GM13976 (cell line): ENCODE results near the gene NCCRP1.

Experiments used
- DNase-seq: peaks from one replicate; pipeline ENCODE4 v3.0.0; 2012; ENCODE audit warnings: low spot score
- in situ Hi-C: fragments of 300-500 bp; cut with MboI; formaldehyde crosslinking; loops from one replicate; pipeline ENCODE4 v1.12.0; 2022; ENCODE audit warnings: low sequenced_read_pairs, mixed read lengths, inconsistent platforms; ENCODE audit not compliant: unreplicated experiment
- TF ChIP-seq, protein P1 (sequence below): IDR thresholded peaks from 2 replicates; pipeline ENCODE4 v1.5.1; 2012; ENCODE audit warnings: borderline replicate concordance, mild to moderate bottlenecking; ENCODE audit not compliant: insufficient read depth; ENCODE audit errors: extremely low read depth, missing control alignments, control extremely low read depth

NCCRP1 gene

DNA sequence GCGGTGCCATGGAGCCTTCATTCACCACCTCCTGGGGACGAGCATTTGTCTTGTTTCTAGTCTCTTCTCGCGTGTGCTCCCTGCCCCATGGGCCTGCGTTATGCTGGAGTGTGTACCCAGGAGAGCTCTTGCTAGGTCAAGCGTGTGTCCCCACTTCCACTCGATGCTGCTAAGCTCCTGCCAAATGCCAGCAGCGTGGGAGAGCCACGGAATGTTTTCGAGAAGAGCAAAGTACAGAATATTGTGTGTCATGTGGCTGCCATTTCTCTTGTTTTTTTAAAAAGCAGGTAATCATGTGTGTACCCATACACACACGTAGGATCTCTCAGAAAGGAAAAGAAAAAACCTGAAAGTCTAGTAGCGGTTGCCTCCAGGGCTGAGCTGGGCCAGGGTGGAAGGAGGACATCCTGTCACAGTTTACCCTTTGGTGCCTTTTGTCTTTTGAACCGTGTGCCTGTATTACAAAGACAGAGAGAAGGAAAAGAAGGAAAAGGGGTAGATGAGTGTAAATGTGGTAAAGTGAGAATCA is 42.6 kb upstream of the NCCRP1 start:
- TF ChIP-seq, protein P1, sequence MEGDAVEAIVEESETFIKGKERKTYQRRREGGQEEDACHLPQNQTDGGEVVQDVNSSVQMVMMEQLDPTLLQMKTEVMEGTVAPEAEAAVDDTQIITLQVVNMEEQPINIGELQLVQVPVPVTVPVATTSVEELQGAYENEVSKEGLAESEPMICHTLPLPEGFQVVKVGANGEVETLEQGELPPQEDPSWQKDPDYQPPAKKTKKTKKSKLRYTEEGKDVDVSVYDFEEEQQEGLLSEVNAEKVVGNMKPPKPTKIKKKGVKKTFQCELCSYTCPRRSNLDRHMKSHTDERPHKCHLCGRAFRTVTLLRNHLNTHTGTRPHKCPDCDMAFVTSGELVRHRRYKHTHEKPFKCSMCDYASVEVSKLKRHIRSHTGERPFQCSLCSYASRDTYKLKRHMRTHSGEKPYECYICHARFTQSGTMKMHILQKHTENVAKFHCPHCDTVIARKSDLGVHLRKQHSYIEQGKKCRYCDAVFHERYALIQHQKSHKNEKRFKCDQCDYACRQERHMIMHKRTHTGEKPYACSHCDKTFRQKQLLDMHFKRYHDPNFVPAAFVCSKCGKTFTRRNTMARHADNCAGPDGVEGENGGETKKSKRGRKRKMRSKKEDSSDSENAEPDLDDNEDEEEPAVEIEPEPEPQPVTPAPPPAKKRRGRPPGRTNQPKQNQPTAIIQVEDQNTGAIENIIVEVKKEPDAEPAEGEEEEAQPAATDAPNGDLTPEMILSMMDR, result no peak
- DNase-seq, result no peak
- in situ Hi-C loops, result no loop called here

GRCh38 chr19:39154629-39155100 is 42.1 kb upstream of the NCCRP1 start:
- DNase-seq, result no peak
- in situ Hi-C loops, result no loop called here
- TF ChIP-seq, protein P1, result no peak

GRCh38 chr19:39155114-39155700 is 41.6 kb upstream of the NCCRP1 start:
- TF ChIP-seq, protein P1, result no peak
- no peak for DNase-seq
- in situ Hi-C loops, result no loop called here

DNA sequence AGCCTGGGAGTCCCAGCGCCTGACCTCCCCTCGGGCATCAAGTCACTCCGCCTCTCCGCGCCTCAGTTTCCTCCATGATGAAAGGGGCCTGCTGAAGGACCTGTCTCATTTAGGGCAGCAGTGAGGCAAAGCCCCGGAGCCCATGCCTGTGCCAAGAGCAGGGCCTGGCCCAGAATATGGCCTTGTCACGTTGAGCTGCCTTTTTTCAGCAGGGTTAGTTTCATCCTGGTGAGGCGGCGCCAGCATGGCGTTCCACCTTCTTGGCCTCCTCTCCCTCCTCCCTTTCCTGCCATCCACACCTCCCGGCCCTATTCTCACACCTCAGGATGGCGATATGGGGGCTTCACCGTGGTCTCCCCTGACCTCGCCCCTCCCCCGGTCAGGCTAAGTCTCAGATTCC is 41.0 kb upstream of the NCCRP1 start:
- no peak for DNase-seq
- TF ChIP-seq, protein P1, result no peak
- in situ Hi-C loops, result no loop called here

DNA sequence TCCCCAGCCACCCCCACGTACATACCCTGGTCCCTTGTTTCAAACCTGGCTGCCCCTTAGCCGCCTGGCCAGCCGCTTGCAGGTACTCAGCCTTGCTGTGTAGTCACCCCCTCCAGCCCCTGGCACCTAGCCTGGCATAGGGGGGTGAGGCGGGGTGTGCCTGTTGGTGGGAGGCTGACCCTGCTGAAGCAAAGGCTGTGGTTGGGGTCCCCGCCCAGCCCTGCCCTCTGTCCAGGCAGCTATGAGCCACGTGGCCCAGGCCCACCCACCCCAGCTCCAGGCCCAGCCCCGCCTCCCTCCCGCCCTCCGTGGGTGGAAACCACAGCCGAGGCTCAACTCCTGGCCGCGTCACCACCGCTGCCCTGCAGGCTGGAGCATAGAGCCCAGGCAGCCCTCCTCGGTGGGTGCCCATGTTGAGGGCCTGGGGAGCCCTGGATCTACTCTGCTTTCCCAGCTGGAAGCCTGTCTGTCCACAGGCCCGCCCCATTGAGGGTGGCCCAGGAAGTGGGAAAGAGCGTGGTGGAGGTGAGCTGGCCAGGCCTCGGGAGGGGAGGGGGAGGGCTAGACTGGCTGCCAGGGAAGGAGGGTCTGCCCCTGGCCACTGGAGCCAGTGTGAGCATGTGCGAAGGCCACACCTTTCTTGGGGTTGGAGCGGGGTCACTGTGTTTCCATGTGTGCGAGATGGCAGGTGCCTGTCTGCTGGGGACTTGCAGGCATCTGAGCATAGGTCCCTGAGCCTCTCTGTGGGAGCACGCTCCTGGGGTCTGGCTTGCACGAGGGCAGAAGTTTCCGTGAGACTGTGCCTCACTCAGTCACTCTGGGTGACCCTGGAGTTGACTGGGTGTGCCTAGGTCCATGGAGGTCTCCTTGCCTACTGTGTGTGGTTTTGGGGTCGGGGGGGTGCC is 40.2 kb upstream of the NCCRP1 start:
- TF ChIP-seq, protein P1, result no peak
- in situ Hi-C loops, result no loop called here
- DNase-seq, result no peak

GRCh38 chr19:39157275-39157996 is 39.3 kb upstream of the NCCRP1 start:
- DNase-seq, result no peak
- TF ChIP-seq, protein P1, result no peak
- in situ Hi-C loops, result no loop called here
